SK-N-SH (cell line): ENCODE data around the gene ANKRD39. TPM values are rescaled to one million over a fixed set of nuclear protein-coding genes. Genes with fewer than 3 reads are reported as not detected.

Experiments
- CTCF ChIA-PET: fragments of 300-600, 350-600 bp; formaldehyde crosslinking; extraction: SDS; loops from one replicate; lab custom pipeline; 2021; lab: Yijun Ruan, JAX
- POLR2A ChIA-PET: fragments of 350-600 bp; sonication (Branson Sonifier 250); formaldehyde crosslinking; extraction: SDS; loops from one replicate; lab custom pipeline; 2020; ENCODE audit warnings: antibody characterized with exemption, inconsistent platforms; lab: Yijun Ruan, JAX
- DNase-seq: peaks from one replicate; pipeline ENCODE4 v3.0.0; 2012
- H2AFZ ChIP-seq: fragments of 200-600 bp; sonication (generic); 2 replicates; pipeline ENCODE4 v1.8.1; 2016; ENCODE audit warnings: antibody characterized with exemption, mild to moderate bottlenecking, low read depth
- H3F3A ChIP-seq: fragments of 200-600 bp; sonication (generic); replicated peaks from 2 replicates; pipeline ENCODE3; 2016; ENCODE audit warnings: antibody characterized with exemption, mild to moderate bottlenecking; ENCODE audit not compliant: insufficient read depth
- H3K27ac ChIP-seq, 2 experiments: fragments of 200-500 bp in 1 of 2; fragments of 200-600 bp in 1 of 2; sonication (Bioruptor generic) in 1 of 2; sonication (generic), shearing (Covaris generic) in 1 of 2; 2 replicates each; pipeline versions ENCODE4 v1.5.1 to v1.6.1; 2014 to 2016; ENCODE audit warnings: low read depth in 2 of 2, inconsistent platforms in 1 of 2, low read length in 1 of 2, mild to moderate bottlenecking in 1 of 2, mixed read lengths in 1 of 2
- H3K27me3 ChIP-seq: fragments of 200-600 bp; sonication (generic), shearing (Covaris generic); 2 replicates; pipeline ENCODE4 v1.6.1; 2016; ENCODE audit warnings: mixed run types; ENCODE audit not compliant: insufficient read depth
- H3K36me3 ChIP-seq, 2 experiments: fragments of 200-500 bp in 1 of 2; fragments of 200-600 bp in 1 of 2; sonication (Bioruptor generic) in 1 of 2; sonication (generic) in 1 of 2; replicated peaks in 1 of 2; 2 replicates each; pipeline versions ENCODE3 to v1.5.1; 2014 to 2016; ENCODE audit warnings: low read length in 1 of 2, mild to moderate bottlenecking in 1 of 2; ENCODE audit not compliant: insufficient read depth in 2 of 2, control insufficient read depth in 1 of 2
- H3K4me1 ChIP-seq, 2 experiments: fragments of 200-500 bp in 1 of 2; fragments of 200-600 bp in 1 of 2; sonication (Bioruptor generic) in 1 of 2; sonication (generic), shearing (Covaris generic) in 1 of 2; 2 replicates each; pipeline versions ENCODE4 v1.5.1 to v1.6.1; 2014 to 2016; ENCODE audit warnings: low read depth in 1 of 2, low read length in 1 of 2, mixed run types in 1 of 2; ENCODE audit not compliant: insufficient read depth in 2 of 2, control insufficient read depth in 1 of 2
- H3K4me2 ChIP-seq: fragments of 200-600 bp; sonication (generic), shearing (Covaris generic); 2 replicates; pipeline ENCODE4 v1.6.1; 2017; ENCODE audit warnings: mixed run types
- H3K4me3 ChIP-seq, 2 experiments: fragments of 200-500 bp in 1 of 2; fragments of 200-600 bp in 1 of 2; sonication (Bioruptor generic) in 1 of 2; sonication (generic), shearing (Covaris generic) in 1 of 2; 2 replicates each; pipeline versions ENCODE4 v1.5.1 to v1.8.1; 2014 to 2016; ENCODE audit warnings: low read depth in 2 of 2, inconsistent platforms in 1 of 2, low read length in 1 of 2, mild to moderate bottlenecking in 1 of 2, mixed read lengths in 1 of 2, moderate library complexity in 1 of 2
- H3K79me2 ChIP-seq: fragments of 200-600 bp; sonication (generic); 2 replicates; pipeline ENCODE4 v1.8.1; 2017; ENCODE audit warnings: mild to moderate bottlenecking; ENCODE audit not compliant: insufficient read depth
- H3K9ac ChIP-seq: fragments of 200-600 bp; sonication (generic); 2 replicates; pipeline ENCODE4 v1.6.1; 2017; ENCODE audit warnings: mixed run types
- H3K9me2 ChIP-seq: fragments of 200-600 bp; sonication (generic); 2 replicates; pipeline ENCODE4 v1.6.1; 2017; ENCODE audit warnings: mixed run types
- H3K9me3 ChIP-seq: fragments of 200-600 bp; sonication (generic); 2 replicates; pipeline ENCODE4 v1.6.1; 2017; ENCODE audit warnings: mixed run types, mild to moderate bottlenecking, moderate library complexity
- H4K20me1 ChIP-seq: fragments of 200-600 bp; sonication (generic); 2 replicates; pipeline ENCODE4 v1.6.1; 2017; ENCODE audit warnings: mild to moderate bottlenecking, mixed run types; ENCODE audit not compliant: insufficient read depth
- GABPA ChIP-seq: IDR thresholded peaks from 2 replicates; pipeline ENCODE4 v1.4.0; 2012; ENCODE audit warnings: low read depth, mild to moderate bottlenecking
- IRF3 ChIP-seq: fragments of 150-350 bp; IDR thresholded peaks from 2 replicates; pipeline ENCODE4 v1.6.1; 2016; ENCODE audit warnings: mild to moderate bottlenecking, low read depth, low read length
- RAD21 ChIP-seq: IDR thresholded peaks from 2 replicates; pipeline ENCODE4 v1.6.1; 2012; ENCODE audit warnings: mild to moderate bottlenecking, low read length
- SMC3 ChIP-seq: IDR thresholded peaks from 2 replicates; pipeline ENCODE4 v1.6.1; 2012; ENCODE audit warnings: low read depth, low read length, improper control_type of control experiment
- TCF12 ChIP-seq: IDR thresholded peaks from 2 replicates; pipeline ENCODE4 v1.4.0; 2012
- USF1 ChIP-seq: IDR thresholded peaks from 2 replicates; pipeline ENCODE4 v1.4.0; 2012; ENCODE audit warnings: low read depth, borderline replicate concordance
- ZBTB33 ChIP-seq: IDR thresholded peaks from 2 replicates; pipeline ENCODE4 v1.4.0; 2012; ENCODE audit warnings: low read depth, borderline replicate concordance
- WGBS: methylation state at CpG from one replicate; pipeline ENCODE4 v1.1.6; 2017; ENCODE audit warnings: low lambda C conversion rate; 5-methylcytosine and 5-hydroxymethylcytosine counted together
- polyA plus RNA-seq, 3 experiments: library from polyadenylated mRNA; depleted of rRNA; stranded (reverse); fragments of >200 nt; gene quantifications; 2 replicates each; pipeline ENCODE4 v1.2.3, GENCODE V29; 2012

ANKRD39 gene
- polyA plus RNA-seq, 1 of the 3 experiments (the other 2 are of a cell fraction), result 11.8 TPM

- no peak for TF ChIP-seq SMC3
Observed at GRCh38 chr2:96898135-96898505, 40.3 kb upstream of the ANKRD39 start (continued).

GRCh38 chr2:96897491-96898134 lies 39.8 kb upstream of the ANKRD39 start:
- Histone ChIP-seq H3K36me3 (no peaks in the 10 kb centered on the region), H3K4me1 (peaks cover 0 to 28% of the 10 kb centered on the region in 2 experiments; a peak in 1 of 4 replicates), H3K4me3 (no peak overlapping the region), H3F3A (no peaks in the 10 kb centered on the region), H3K9me3 (no peaks in the 10 kb centered on the region), H3K27ac (no peak overlapping the region), H4K20me1 (no peaks in the 10 kb centered on the region), H2AFZ (no peak overlapping the region), H3K9ac (no peak overlapping the region), H3K79me2 (no peaks in the 10 kb centered on the region), H3K9me2 (no peaks in the 10 kb centered on the region), H3K27me3 (no peaks in the 10 kb centered on the region), H3K4me2 (no peak overlapping the region)
- 83% methylated on average over 11 of the region's 11 CpGs for WGBS
- CTCF ChIA-PET, result no interaction called here
- no peak for TF ChIP-seq TCF12
- no peak for DNase-seq
- POLR2A ChIA-PET, result no interaction called here

GRCh38 chr2:96895746-96896651 lies 38.2 kb upstream of the ANKRD39 start:
- no peaks in the 10 kb centered on the region for H3K9me3 ChIP-seq
- no peak overlapping the region for H3K4me2 ChIP-seq
- TF ChIP-seq RAD21 (no peak), IRF3 (no peak), ZBTB33 (no peak), USF1 (no peak), GABPA (no peak)
- TF ChIP-seq, all 33 proteins: peak for 0
- 75% methylated on average over 14 of the region's 18 CpGs for WGBS
- CTCF ChIA-PET, result interaction anchor here (1.2 to 2.5 kb wide), 4 partner anchors 10 to 217 kb away, joined by 3 to 8 read pairs (median 4); partner anchors contain the start of genes ANKRD36 and ANKRD39
- H3K36me3 ChIP-seq, result no peaks in the 10 kb centered on the region
- no peaks in the 10 kb centered on the region for H3K9me2 ChIP-seq
- no peaks in the 10 kb centered on the region for H3K79me2 ChIP-seq
- H2AFZ ChIP-seq, result no peak overlapping the region
- POLR2A ChIA-PET, result no interaction called here
- peaks cover 0 to 44% of the 10 kb centered on the region in 2 experiments; a peak in 1 of 4 replicates for H3K4me1 ChIP-seq
- no peak overlapping the region for H3K9ac ChIP-seq
- no peak overlapping the region for H3K27ac ChIP-seq
- H3F3A ChIP-seq, result no peaks in the 10 kb centered on the region
- H4K20me1 ChIP-seq, result no peaks in the 10 kb centered on the region
- no peaks in the 10 kb centered on the region for H3K27me3 ChIP-seq
- no peak for DNase-seq
- no peak overlapping the region for H3K4me3 ChIP-seq
